Neuron (in vitro differentiated cells): ENCODE measurements around the gene SH3GLB1.

Experiments
- H2AFZ ChIP-seq: one replicate; pipeline ENCODE4 v1.6.1; 2013; ENCODE audit warnings: low read depth, mild to moderate bottlenecking, inconsistent platforms, low read length, moderate library complexity
- H3K27me3 ChIP-seq: one replicate; pipeline ENCODE4 v1.6.1; 2013; ENCODE audit warnings: low read length; ENCODE audit not compliant: insufficient read depth
- H3K36me3 ChIP-seq: one replicate; pipeline ENCODE4 v1.6.1; 2013; ENCODE audit warnings: low read length; ENCODE audit not compliant: insufficient read depth
- H3K4me1 ChIP-seq: one replicate; pipeline ENCODE4 v1.6.1; 2013; ENCODE audit warnings: low read length; ENCODE audit not compliant: insufficient read depth
- H3K4me3 ChIP-seq: 2 replicates; pipeline ENCODE4 v1.5.1; 2013; ENCODE audit warnings: mild to moderate bottlenecking, low read length, moderate library complexity
- H3K9me3 ChIP-seq: one replicate; pipeline ENCODE4 v1.6.1; 2013; ENCODE audit warnings: low read length

The SH3GLB1 gene

GRCh38 chr1:86765674-86766073, 61.3 kb downstream of the SH3GLB1 start:
- Histone ChIP-seq H3K9me3 (no peaks in the 10 kb centered on the region), H3K27me3 (no peaks in the 10 kb centered on the region), H3K4me3 (no peak overlapping the region), H3K4me1 (no peaks in the 10 kb centered on the region), H3K36me3 (no peaks in the 10 kb centered on the region), H2AFZ (no peak overlapping the region)

- Histone ChIP-seq H3K36me3 (no peaks in the 10 kb centered on the region), H3K4me1 (no peaks in the 10 kb centered on the region), H3K9me3 (no peaks in the 10 kb centered on the region), H3K4me3 (no peak overlapping the region), H3K27me3 (no peaks in the 10 kb centered on the region), H2AFZ (no peak overlapping the region)
Measured at GRCh38 chr1:86768554-86768953, 64.2 kb downstream of the SH3GLB1 start.

GRCh38 chr1:86769065-86769464, 64.7 kb downstream of the SH3GLB1 start:
- peaks cover 4% of the 10 kb centered on the region for H3K4me1 ChIP-seq
- no peak overlapping the region for H2AFZ ChIP-seq
- no peaks in the 10 kb centered on the region for H3K27me3 ChIP-seq
- no peaks in the 10 kb centered on the region for H3K36me3 ChIP-seq
- no peaks in the 10 kb centered on the region for H3K9me3 ChIP-seq
- no peak overlapping the region for H3K4me3 ChIP-seq

- Histone ChIP-seq H3K36me3 (no peaks in the 10 kb centered on the region), H3K4me1 (peaks cover 6% of the 10 kb centered on the region), H2AFZ (no peak overlapping the region), H3K9me3 (no peaks in the 10 kb centered on the region), H3K27me3 (no peaks in the 10 kb centered on the region), H3K4me3 (no peak overlapping the region)
Measured at GRCh38 chr1:86773341-86774288, 69.2 kb downstream of the SH3GLB1 start.

- Histone ChIP-seq H3K4me3 (no peak overlapping the region), H2AFZ (no peak overlapping the region), H3K27me3 (no peaks in the 10 kb centered on the region), H3K9me3 (no peaks in the 10 kb centered on the region), H3K36me3 (no peaks in the 10 kb centered on the region), H3K4me1 (peaks cover 6% of the 10 kb centered on the region)
Measured at GRCh38 chr1:86774305-86775295, 70.2 kb downstream of the SH3GLB1 start.

- Histone ChIP-seq H2AFZ (no peak overlapping the region), H3K9me3 (no peaks in the 10 kb centered on the region), H3K36me3 (no peaks in the 10 kb centered on the region), H3K27me3 (no peaks in the 10 kb centered on the region), H3K4me1 (peaks cover 6% of the 10 kb centered on the region), H3K4me3 (no peak overlapping the region)
Measured at GRCh38 chr1:86775395-86775794, 71.0 kb downstream of the SH3GLB1 start.

- Histone ChIP-seq H3K4me3 (no peak overlapping the region), H3K9me3 (no peaks in the 10 kb centered on the region), H3K36me3 (no peaks in the 10 kb centered on the region), H3K27me3 (no peaks in the 10 kb centered on the region), H2AFZ (no peak overlapping the region), H3K4me1 (peaks cover 6% of the 10 kb centered on the region)
Measured at GRCh38 chr1:86776108-86776507, 71.7 kb downstream of the SH3GLB1 start.

- H3K4me1 ChIP-seq = peaks cover 6% of the 10 kb centered on the region
- no peak overlapping the region for H3K4me3 ChIP-seq
- no peaks in the 10 kb centered on the region for H3K27me3 ChIP-seq
- H3K9me3 ChIP-seq = no peaks in the 10 kb centered on the region
- no peak overlapping the region for H2AFZ ChIP-seq
- no peaks in the 10 kb centered on the region for H3K36me3 ChIP-seq
Measured at GRCh38 chr1:86778569-86779239, 74.3 kb downstream of the SH3GLB1 start.

- Histone ChIP-seq H3K4me1 (no peaks in the 10 kb centered on the region), H3K27me3 (no peaks in the 10 kb centered on the region), H2AFZ (no peak overlapping the region), H3K36me3 (no peaks in the 10 kb centered on the region), H3K4me3 (no peak overlapping the region), H3K9me3 (no peaks in the 10 kb centered on the region)
Measured at GRCh38 chr1:86779308-86780191, 75.2 kb downstream of the SH3GLB1 start.

- H3K36me3 ChIP-seq = no peaks in the 10 kb centered on the region
- no peak overlapping the region for H3K4me3 ChIP-seq
- H2AFZ ChIP-seq = no peak overlapping the region
- no peaks in the 10 kb centered on the region for H3K4me1 ChIP-seq
- no peaks in the 10 kb centered on the region for H3K9me3 ChIP-seq
- no peaks in the 10 kb centered on the region for H3K27me3 ChIP-seq
Measured at GRCh38 chr1:86782482-86782881, 78.1 kb downstream of the SH3GLB1 start.

- no peaks in the 10 kb centered on the region for H3K36me3 ChIP-seq
- no peaks in the 10 kb centered on the region for H3K9me3 ChIP-seq
- H3K4me1 ChIP-seq = peaks cover 4% of the 10 kb centered on the region
- H3K4me3 ChIP-seq = no peak overlapping the region
- H2AFZ ChIP-seq = no peak overlapping the region
- H3K27me3 ChIP-seq = no peaks in the 10 kb centered on the region
Measured at GRCh38 chr1:86787621-86788020, 83.2 kb downstream of the SH3GLB1 start.
